Psoas muscle (tissue), 8 donors: ENCODE results near the gene KRTAP5-8. TPM values are rescaled to one million over a fixed set of nuclear protein-coding genes. Genes with fewer than 3 reads are reported as not detected.
A peak's percentile ranks its signal among the peaks of the same experiment; 100 is the strongest.

ENCODE experiments used
- ATAC-seq, 4 donors: fragments of 200-7000 bp; cut with Tn5 transposase; one replicate each; pipeline ENCODE4 v1.9.1; 2020; ENCODE audit warnings: moderate library complexity in 3 of 4, mild to moderate bottlenecking in 2 of 4
- DNase-seq, 2 donors: peaks; one replicate each; pipeline ENCODE4 v3.0.0-alpha.2; 2020
- H3K27ac ChIP-seq: fragments of 200-600 bp; one replicate; pipeline ENCODE4 v1.8.0; 2022
- H3K27me3 ChIP-seq, 3 donors: fragments of 200-600 bp in 1 of 3; one replicate each; pipeline versions ENCODE4 v1.6.1 to v1.8.0; 2013 to 2022; ENCODE audit warnings: low read length in 2 of 3, mild to moderate bottlenecking in 2 of 3, moderate library complexity in 1 of 3; ENCODE audit not compliant: insufficient read depth in 3 of 3
- H3K36me3 ChIP-seq, 2 donors: fragments of 200-600 bp in 1 of 2; one replicate each; pipeline versions ENCODE4 v1.6.1 to v1.8.0; 2013 to 2022; ENCODE audit warnings: low read depth in 1 of 2, mild to moderate bottlenecking in 1 of 2, moderate library complexity in 1 of 2; ENCODE audit not compliant: insufficient read depth in 1 of 2
- H3K4me1 ChIP-seq: fragments of 200-600 bp; one replicate; pipeline ENCODE4 v1.8.0; 2022
- H3K4me3 ChIP-seq: fragments of 200-600 bp; one replicate; pipeline ENCODE4 v1.8.0; 2022; ENCODE audit warnings: mild to moderate bottlenecking
- H3K9me3 ChIP-seq: fragments of 200-600 bp; one replicate; pipeline ENCODE4 v1.8.0; 2022
- CTCF ChIP-seq: fragments of 200-600 bp; IDR thresholded peaks from one replicate; pipeline ENCODE4 v1.8.0; 2022; ENCODE audit warnings: antibody characterized with exemption
- WGBS, 3 donors: extraction: QIAGEN DNeasy Blood & Tissue Kit; methylation state at CpG; one replicate each; pipeline versions ENCODE4 v1.1.6 to v1.1.7; 2013; 5-methylcytosine and 5-hydroxymethylcytosine counted together
- intact Hi-C, 2 donors: fragments of 100-400 bp; cut with DNase I; formaldehyde crosslinking; loops; one replicate each; pipeline versions ENCODE4 v1.11.0 to v1.14.2; 2022
- polyA plus RNA-seq, 3 donors: library from polyadenylated mRNA; stranded (reverse); fragments of 200-250 nt; gene quantifications; one replicate each; pipeline ENCODE4 v1.2.3, GENCODE V29; 2013
- total RNA-seq, 4 donors: library from RNA; stranded (reverse); fragmentation: NEBNext Ultra II Directional in 2 of 4; extraction: Animal tissue kit (Norgen Biotek cat#: 25700) in 2 of 4; gene quantifications; one replicate each; pipeline versions ENCODE4 v1.2.1 to v1.2.4, GENCODE V29; 2021 to 2023
- donor health status: healthy with polysubstance abuse.
- donor health status: DM: no; HTN: no; CAD: no; lungs with moderate emphysema.
- donor health status: Bipolar disorder and iron deficiency.
- donor health status: healthy.
- donor health status: DM: yes; HTN: yes; CAD: no.
- donor health status: DM: no; HTN: no; CAD: no.
- donor health status: DM: no; HTN: no; CAD: no.
- donor health status: DM: yes; HTN: yes; CAD: no.

Gene KRTAP5-8
- total and polyA plus RNA-seq, 7 donors: not detected

GRCh38 chr11:71496421-71496820 lies 41.4 kb upstream of the KRTAP5-8 start:
- DNase-seq: no peak
- Histone ChIP-seq H3K9me3 (no peaks in the 10 kb centered on the region), H3K27me3 (no peaks in the 10 kb centered on the region), H3K4me3 (no peak overlapping the region), H3K4me1 (peaks cover 9% of the 10 kb centered on the region), H3K36me3 (peaks cover 0 to 84% of the 10 kb centered on the region in 2 donors), H3K27ac (no peak overlapping the region)
- 97 to 99% (median 99%) methylated on average over 13 of the region's 13 CpGs for WGBS, 3 donors
- ATAC-seq: no peak
- TF ChIP-seq CTCF: no peak
- intact Hi-C loops: no loop called here

GRCh38 chr11:71498091-71498490 lies 39.7 kb upstream of the KRTAP5-8 start:
- intact Hi-C loops: no loop called here

GRCh38 chr11:71499125-71499524 lies 38.7 kb upstream of the KRTAP5-8 start:
- Histone ChIP-seq H3K36me3 (peaks cover 0 to 64% of the 10 kb centered on the region in 2 donors), H3K9me3 (no peaks in the 10 kb centered on the region), H3K27ac (peak overlapping the region; percentile 85), H3K4me1 (peaks cover 9% of the 10 kb centered on the region), H3K4me3 (peak overlapping the region; percentile 42), H3K27me3 (no peaks in the 10 kb centered on the region)
- WGBS, 3 donors: 20 to 32% (median 23%) methylated on average over 13 of the region's 13 CpGs
- TF ChIP-seq CTCF: no peak
- peak; percentile 86 to 92 (median 92) for ATAC-seq
- intact Hi-C loops: no loop called here
- DNase-seq: peak; percentile 39 to 72

More at GRCh38 chr11:71498091-71498490, 39.7 kb upstream of the KRTAP5-8 start:
- DNase-seq (no peak), ATAC-seq (no peak)
- H3K9me3 ChIP-seq: no peaks in the 10 kb centered on the region
- TF ChIP-seq CTCF: no peak
- H3K36me3 ChIP-seq: peaks cover 0 to 74% of the 10 kb centered on the region in 2 donors
- H3K27ac ChIP-seq: peak overlapping the region; percentile 85
- 96 to 98% (median 97%) methylated on average over 19 of the region's 19 CpGs for WGBS, 3 donors
- peaks cover 9% of the 10 kb centered on the region for H3K4me1 ChIP-seq
- no peaks in the 10 kb centered on the region for H3K27me3 ChIP-seq
- H3K4me3 ChIP-seq: no peak overlapping the region

- peak; percentile 91 to 97 (median 95) for ATAC-seq
- Histone ChIP-seq H3K36me3 (peaks cover 0 to 62% of the 10 kb centered on the region in 2 donors), H3K4me3 (peak overlapping the region; percentile 42), H3K27me3 (no peaks in the 10 kb centered on the region), H3K9me3 (no peaks in the 10 kb centered on the region), H3K4me1 (peaks cover 9% of the 10 kb centered on the region), H3K27ac (peak overlapping the region; percentile 85)
- TF ChIP-seq CTCF: no peak
- intact Hi-C loops: no loop called here
- 30 to 57% (median 39%) methylated on average over 6 of the region's 6 CpGs for WGBS, 3 donors
- peak; percentile 59 to 84 for DNase-seq
These were observed 38.3 kb upstream of the KRTAP5-8 start for GRCh38 chr11:71499546-71499945.

GRCh38 chr11:71500601-71501021 lies 37.2 kb upstream of the KRTAP5-8 start:
- Histone ChIP-seq H3K4me1 (peaks cover 9% of the 10 kb centered on the region), H3K27me3 (no peaks in the 10 kb centered on the region), H3K9me3 (no peaks in the 10 kb centered on the region), H3K4me3 (no peak overlapping the region), H3K36me3 (peaks cover 0 to 58% of the 10 kb centered on the region in 2 donors), H3K27ac (peak overlapping the region; percentile 85)
- 31 to 41% (median 38%) methylated on average over 6 of the region's 6 CpGs for WGBS, 3 donors
- no peak for TF ChIP-seq CTCF
- DNase-seq: no peak
- intact Hi-C loops: no loop called here
- no peak for ATAC-seq
